Progenitor cell of endocrine pancreas (in vitro differentiated cells): Measurements from ENCODE around the gene DLEC1. TPM values are rescaled to one million over a fixed set of nuclear protein-coding genes. Genes with fewer than 3 reads are reported as not detected.

ENCODE experiments used
- DNase-seq: peaks from one replicate; pipeline ENCODE4 v3.0.0; 2021; ENCODE audit warnings: low spot score; ENCODE audit not compliant: unreplicated experiment
- H3K27ac Mint-ChIP-seq: 2 replicates; pipeline ENCODE4 v1.8.0; 2021; ENCODE audit warnings: mild to moderate bottlenecking, moderate library complexity, mixed read lengths
- H3K27me3 Mint-ChIP-seq: 2 replicates; pipeline ENCODE4 v1.8.0; 2021; ENCODE audit warnings: mixed read lengths
- H3K36me3 Mint-ChIP-seq: 2 replicates; pipeline ENCODE4 v1.8.0; 2022; ENCODE audit warnings: mixed read lengths; ENCODE audit not compliant: insufficient read depth
- H3K4me1 Mint-ChIP-seq: 2 replicates; pipeline ENCODE4 v1.8.0; 2021; ENCODE audit warnings: low read depth, mixed read lengths
- H3K4me3 Mint-ChIP-seq: 2 replicates; pipeline ENCODE4 v1.8.0; 2021; ENCODE audit warnings: low read depth, mild to moderate bottlenecking, moderate library complexity, mixed read lengths
- H3K9me3 Mint-ChIP-seq: 2 replicates; pipeline ENCODE4 v1.8.0; 2021; ENCODE audit warnings: low read depth, mixed read lengths
- total RNA-seq: library from RNA; stranded (reverse); gene quantifications from 2 replicates; pipeline ENCODE4 v1.2.1, GENCODE V29; 2021
- TF ChIP-seq, protein P1 (sequence below): fragments of 200-600 bp; sonication (generic); IDR thresholded peaks from one replicate; pipeline ENCODE4 v1.5.0; 2021; ENCODE audit warnings: antibody characterized with exemption, mild to moderate bottlenecking; ENCODE audit not compliant: unreplicated experiment

DLEC1 gene
- total RNA-seq, 1 donor from 2014 or later: 1.3 TPM

GRCh38 chr3:38000242-38000916, 38.6 kb upstream of the DLEC1 start:
- Mint-ChIP-seq H3K4me1 (peaks cover 25% of the 10 kb centered on the region), H3K36me3 (peaks cover 2% of the 10 kb centered on the region), H3K4me3 (no peak overlapping the region), H3K27ac (no peak overlapping the region), H3K9me3 (no peaks in the 10 kb centered on the region), H3K27me3 (peaks cover 3% of the 10 kb centered on the region)
- no peak for DNase-seq
- TF ChIP-seq, protein P1, sequence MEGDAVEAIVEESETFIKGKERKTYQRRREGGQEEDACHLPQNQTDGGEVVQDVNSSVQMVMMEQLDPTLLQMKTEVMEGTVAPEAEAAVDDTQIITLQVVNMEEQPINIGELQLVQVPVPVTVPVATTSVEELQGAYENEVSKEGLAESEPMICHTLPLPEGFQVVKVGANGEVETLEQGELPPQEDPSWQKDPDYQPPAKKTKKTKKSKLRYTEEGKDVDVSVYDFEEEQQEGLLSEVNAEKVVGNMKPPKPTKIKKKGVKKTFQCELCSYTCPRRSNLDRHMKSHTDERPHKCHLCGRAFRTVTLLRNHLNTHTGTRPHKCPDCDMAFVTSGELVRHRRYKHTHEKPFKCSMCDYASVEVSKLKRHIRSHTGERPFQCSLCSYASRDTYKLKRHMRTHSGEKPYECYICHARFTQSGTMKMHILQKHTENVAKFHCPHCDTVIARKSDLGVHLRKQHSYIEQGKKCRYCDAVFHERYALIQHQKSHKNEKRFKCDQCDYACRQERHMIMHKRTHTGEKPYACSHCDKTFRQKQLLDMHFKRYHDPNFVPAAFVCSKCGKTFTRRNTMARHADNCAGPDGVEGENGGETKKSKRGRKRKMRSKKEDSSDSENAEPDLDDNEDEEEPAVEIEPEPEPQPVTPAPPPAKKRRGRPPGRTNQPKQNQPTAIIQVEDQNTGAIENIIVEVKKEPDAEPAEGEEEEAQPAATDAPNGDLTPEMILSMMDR: no peak

DNA sequence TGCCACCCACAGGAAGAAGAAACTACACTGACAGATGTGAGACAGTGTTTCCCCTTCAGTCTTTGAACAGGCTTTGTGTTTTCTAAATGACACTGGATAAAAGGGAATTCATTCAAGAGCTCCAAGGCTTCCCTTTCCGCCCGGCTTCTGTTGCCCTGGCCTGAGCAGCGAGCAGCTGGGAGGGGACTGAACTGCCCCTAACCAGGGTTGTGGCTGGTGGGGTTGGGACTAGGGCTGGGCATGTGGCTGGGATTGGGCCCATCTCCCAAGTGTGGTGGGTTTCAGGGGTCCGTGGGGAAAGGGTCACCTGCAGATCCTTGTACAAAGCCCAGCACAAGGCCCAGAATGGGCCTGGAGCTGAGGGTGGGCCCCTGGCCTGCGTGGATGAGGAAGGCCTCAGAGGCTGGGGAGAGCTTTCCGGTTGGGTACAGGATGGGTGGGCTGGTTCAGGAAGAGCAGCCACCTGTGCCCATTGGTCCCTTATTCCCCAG, 38.0 kb upstream of the DLEC1 start:
- H3K4me3 Mint-ChIP-seq: no peak overlapping the region
- peaks cover 27% of the 10 kb centered on the region for H3K4me1 Mint-ChIP-seq
- TF ChIP-seq, protein P1: no peak
- no peak overlapping the region for H3K27ac Mint-ChIP-seq
- H3K9me3 Mint-ChIP-seq: no peaks in the 10 kb centered on the region
- H3K36me3 Mint-ChIP-seq: peaks cover 2% of the 10 kb centered on the region
- peaks cover 3% of the 10 kb centered on the region for H3K27me3 Mint-ChIP-seq
- DNase-seq: no peak

GRCh38 chr3:38001456-38002081, 37.4 kb upstream of the DLEC1 start:
- no peak overlapping the region for H3K4me3 Mint-ChIP-seq
- peaks cover 27% of the 10 kb centered on the region for H3K4me1 Mint-ChIP-seq

DNA sequence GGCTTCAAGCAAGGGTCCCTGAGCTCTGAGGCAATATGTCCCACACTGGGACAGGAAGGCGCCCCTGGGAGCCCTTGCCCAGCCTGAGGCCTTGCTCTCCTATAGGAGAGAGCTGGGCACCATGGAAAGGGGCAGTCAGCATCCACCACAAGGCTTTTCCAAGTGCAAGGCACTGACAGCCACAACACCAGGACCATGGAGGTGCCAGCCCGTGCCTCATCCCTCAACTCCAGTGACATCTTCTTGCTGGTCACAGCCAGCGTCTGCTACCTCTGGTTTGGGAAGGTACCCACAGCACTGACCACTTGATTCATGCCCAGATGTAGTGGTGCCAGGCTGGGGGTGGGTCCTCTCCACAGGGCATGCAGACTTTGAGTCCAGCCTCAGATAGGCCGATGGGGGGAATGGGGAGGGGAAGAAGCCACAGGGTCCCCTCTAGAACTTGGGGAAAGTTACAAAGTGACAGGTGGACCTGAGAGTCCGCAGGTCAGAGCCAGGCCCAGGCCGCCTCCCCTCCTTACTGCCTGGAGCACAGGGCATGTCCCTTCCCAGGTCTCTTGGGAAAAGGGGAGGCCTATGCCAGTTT, 36.6 kb upstream of the DLEC1 start:
- H3K36me3 Mint-ChIP-seq: peaks cover 2% of the 10 kb centered on the region
- peaks cover 3% of the 10 kb centered on the region for H3K27me3 Mint-ChIP-seq
- H3K4me1 Mint-ChIP-seq: peaks cover 26% of the 10 kb centered on the region
- no peak for DNase-seq
- H3K9me3 Mint-ChIP-seq: no peaks in the 10 kb centered on the region
- TF ChIP-seq, protein P1: no peak
- no peak overlapping the region for H3K4me3 Mint-ChIP-seq
- no peak overlapping the region for H3K27ac Mint-ChIP-seq

More at GRCh38 chr3:38001456-38002081, 37.4 kb upstream of the DLEC1 start:
- H3K9me3 Mint-ChIP-seq: no peaks in the 10 kb centered on the region
- TF ChIP-seq, protein P1: peak; percentile 45
- H3K36me3 Mint-ChIP-seq: peaks cover 2% of the 10 kb centered on the region
- H3K27me3 Mint-ChIP-seq: peaks cover 3% of the 10 kb centered on the region
- DNase-seq: no peak
- no peak overlapping the region for H3K27ac Mint-ChIP-seq

DNA sequence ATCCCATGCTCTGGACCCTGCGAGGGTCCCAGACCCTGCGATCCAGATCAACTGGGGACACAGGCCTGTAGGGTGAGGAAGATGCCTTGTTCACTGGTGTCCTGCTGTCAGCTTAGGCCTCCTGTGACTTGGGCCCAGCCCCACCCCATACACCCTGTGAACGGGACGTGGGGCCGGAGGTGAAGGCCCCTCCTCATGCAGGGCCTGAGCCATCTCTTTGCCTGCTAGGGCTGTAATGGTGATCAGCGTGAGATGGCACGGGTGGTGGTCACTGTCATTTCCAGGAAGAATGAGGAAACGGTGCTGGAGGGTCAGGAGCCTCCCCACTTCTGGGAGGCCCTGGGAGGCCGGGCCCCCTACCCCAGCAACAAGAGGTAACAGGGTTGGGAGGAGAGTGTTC, 36.1 kb upstream of the DLEC1 start:
- TF ChIP-seq, protein P1: no peak
- no peak overlapping the region for H3K4me3 Mint-ChIP-seq
- no peak for DNase-seq
- H3K36me3 Mint-ChIP-seq: peaks cover 2% of the 10 kb centered on the region
- H3K27me3 Mint-ChIP-seq: peaks cover 3% of the 10 kb centered on the region
- H3K4me1 Mint-ChIP-seq: peaks cover 26% of the 10 kb centered on the region
- no peaks in the 10 kb centered on the region for H3K9me3 Mint-ChIP-seq
- peak overlapping the region; percentile 81 for H3K27ac Mint-ChIP-seq
